NCI-H2029 (cell line): ENCODE measurements around the gene CACNG4.
"Not testable (repeated sequence)": the region's sequence is repeated elsewhere in the genome, so short reads cannot be mapped to it uniquely, and the experiment has no call there.

Experiments used
- DNase-seq: peaks from one replicate; lab custom pipeline; 2025; lab: John Stamatoyannopoulos, UW

CACNG4 gene

DNA sequence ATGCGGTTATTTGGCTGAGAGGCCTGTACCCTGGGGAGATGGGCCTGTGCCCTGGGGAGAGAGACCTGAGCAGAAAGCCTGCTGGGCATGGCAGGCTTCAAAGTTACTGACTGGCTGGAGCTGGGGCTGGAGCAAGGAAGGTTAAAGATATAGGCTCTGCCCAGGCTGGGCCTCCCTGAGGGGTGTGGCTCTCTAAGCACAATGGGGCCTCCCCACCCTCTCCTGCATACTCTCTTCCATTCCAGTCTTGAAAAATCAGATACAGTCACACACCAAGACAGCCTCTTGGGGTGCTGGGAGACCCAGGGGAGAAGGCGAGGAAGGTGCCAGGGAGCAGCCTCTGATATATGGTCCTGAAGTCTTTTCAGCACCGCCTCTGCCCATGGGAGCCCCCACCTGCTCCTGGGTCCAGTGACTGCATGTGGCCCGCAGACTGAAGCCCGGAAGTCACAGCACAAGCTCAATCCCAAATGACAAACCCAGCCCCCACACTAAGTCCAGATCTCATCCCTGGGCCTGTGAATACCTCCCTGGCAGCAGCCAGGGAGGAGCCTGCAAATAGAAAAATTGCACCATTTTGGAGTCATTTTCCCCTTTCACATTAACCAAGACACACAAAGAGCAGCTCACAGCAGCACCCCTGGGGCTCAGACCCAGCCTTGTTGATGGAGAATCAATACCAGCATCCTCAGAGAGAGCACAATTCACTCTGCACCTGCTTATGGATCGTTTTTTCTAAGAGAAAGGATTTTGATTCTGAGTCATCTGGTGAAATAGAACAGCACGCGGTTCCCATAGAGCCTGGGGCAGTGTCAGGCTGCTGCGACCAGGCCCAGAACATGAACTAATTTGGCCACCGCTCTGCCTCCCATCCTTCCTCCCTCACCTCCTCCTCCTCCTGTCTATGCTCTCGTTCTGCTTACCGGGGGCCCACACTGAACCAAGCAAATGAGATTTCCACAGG, 54.2 kb downstream of the CACNG4 start:
- DNase-seq: no peak

DNA sequence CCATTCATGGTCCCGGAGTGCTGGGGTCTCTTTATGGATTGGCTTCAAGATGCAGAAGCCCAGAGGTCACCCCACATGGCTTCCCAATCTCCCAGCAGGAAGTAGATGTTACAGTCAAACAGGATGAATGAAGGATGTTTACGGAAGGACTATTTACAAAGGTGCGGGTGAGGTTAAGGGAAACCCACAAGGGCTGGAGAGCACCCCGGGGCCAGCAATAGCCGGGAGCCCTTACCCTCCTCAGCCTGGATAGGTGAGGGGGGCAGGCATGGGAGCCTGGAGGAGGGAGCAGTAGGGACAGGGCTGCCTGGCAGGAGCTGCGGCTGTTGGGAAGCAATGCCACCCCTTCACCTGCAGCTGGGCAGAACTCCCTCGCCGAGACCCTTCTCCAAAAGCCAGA, 55.3 kb downstream of the CACNG4 start:
- DNase-seq: no peak

DNA sequence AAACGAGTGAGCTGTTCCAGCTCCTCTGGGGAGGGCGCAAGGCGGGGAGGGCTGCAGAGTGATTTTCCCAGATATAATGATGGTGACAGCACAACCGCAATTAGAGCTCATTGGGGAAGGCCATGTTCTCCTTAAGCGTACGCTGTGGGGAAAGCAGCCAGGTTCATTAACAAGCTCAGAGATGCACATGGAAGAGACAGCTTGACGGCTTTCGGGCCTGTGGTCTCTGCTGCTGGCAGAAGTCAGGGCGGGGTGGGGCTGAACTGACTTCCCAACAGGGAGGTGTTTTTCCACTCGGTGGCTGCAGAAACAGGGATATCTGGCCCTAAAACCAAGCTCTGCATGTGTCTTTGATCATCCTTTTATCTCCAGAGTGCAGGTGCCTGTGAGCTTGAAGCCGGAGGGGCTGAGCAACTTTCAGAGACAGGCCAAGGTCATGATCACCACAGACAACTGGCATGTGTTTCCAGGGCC, 55.8 kb downstream of the CACNG4 start:
- DNase-seq: no peak

DNA sequence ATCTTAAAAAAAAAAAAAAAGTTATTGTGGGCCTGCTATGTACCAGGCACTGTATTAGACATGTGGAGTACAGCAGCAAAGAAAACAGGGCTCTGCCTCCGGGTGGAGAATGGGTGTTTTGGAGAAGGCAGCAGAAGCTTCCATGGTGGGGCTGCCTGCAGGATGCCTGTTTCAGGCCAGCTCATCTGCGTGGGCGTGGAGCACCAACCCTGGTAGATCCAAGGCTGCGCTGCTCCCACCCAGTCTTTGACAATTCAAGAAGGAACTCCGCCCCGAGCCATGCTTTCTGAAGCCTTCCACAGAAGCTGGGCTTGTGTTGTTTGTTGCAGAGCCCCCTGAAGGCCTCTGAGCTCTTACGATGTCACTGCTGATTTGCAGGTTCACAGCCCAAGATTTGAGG, 56.7 kb downstream of the CACNG4 start:
- DNase-seq: no peak

DNA sequence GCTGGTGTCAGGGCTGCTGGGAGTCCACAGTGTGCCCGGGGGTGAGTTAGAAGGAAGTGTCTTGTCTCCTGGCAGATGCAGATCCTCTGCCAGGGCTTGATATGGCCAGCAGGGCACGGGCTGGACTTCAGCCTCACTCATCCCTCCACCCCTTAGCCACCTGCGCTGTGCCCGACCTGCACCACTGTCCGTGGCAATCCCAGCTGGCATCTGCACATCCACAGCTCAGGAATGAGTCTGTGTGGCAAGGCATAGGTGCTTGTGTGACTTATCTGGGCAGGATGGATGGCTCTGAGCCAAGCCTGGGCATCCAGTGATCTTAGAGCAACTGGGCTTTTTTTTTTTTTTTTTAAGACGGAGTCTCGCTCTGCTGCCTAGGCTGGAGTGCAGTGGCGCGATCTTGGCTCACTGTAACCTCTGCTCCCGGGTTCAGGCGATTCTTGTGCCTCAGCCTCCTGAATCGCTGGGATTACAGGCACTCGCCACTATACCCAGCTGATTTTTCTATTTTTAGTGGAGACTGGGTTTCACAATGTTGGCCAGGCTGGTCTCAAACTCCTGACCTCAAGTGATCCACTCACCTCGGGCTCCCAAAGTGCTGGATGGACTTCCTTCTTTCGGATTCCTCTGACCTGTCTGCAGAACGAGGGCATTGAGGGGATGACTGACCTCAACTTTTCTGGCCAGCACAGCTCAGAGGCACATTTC, 57.4 kb downstream of the CACNG4 start:
- no peak for DNase-seq

DNA sequence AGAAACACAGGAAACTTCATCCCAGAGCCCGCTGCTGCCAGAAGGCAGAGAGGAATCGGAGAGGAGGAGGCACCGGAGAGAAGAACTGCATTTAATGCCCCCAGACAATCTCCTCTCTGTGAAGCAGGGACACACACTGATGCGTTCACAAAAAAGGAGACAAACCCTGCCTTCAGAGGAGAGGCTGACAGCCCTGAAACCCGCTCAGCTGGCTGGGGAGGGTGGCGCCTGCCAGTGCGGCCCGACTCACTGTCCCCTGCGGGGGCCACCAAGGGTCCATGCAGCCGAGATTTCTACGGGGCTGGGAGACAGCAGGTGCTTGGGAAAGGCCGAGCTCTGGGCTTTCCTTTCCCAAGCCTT, 57.9 kb downstream of the CACNG4 start:
- no peak for DNase-seq

DNA sequence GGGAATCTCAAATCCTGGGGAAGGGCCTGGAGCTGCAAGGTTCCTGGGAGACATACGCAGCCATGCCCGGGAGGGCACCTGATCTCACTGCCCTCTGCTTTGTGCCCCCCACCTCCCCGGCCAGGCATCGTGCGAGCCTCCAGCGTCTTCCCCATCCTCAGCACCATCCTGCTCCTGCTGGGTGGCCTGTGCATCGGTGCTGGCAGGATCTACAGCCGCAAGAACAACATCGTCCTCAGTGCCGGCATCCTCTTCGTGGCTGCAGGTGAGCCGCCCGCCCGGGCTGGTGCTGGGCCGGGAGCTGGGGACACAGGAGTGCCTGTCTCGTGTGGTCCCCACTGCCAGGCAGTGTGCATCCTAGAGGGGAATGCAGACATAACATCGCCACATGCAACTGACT, 60.2 kb downstream of the CACNG4 start:
- DNase-seq: no peak

DNA sequence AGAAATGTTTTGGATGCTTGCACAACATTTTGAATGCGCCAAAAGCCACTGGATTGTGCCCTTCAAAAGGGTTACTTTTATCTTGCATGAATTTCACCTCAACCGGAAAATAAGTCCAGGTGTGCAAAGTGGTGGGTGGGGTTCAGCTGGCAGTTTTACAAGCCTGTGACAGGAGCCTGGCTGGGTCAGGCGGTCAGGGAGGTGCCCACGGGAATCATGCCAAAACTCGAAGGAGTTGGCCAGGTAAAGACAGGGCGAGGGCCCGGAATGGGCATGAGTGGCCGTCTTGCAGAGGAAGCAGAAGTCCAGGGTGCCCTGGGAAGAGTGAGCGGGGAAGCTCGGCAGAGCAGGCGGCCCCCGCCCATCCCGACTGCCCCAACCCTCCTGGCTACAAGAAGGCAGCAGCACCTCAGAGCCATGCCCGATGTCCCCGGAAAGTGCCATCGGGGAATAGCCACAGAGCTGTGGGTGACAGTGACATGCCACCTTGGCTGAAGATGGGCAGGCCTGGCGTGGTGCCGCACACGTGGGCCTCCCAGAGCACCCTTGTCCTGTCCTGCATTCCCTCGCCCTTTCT, 60.8 kb downstream of the CACNG4 start:
- no peak for DNase-seq

DNA sequence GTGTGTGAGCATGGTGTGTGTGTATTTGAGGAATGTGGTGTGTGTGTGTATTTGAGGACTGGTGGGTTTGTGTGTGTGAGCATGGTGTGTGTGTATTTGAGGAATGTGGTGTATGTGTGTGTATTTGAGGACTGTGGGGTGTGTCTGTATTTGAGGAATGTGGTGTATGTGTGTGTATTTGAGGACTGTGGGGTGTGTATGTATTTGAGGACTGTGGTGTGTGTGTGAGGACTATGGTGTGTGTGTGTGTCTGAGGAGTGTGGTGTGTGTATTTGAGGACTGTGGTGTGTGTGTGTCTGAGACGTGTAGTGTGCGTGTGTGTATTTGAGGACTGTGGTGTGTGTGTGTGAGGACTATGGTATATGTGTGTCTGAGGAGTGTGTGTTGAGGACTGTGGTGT, 61.8 kb downstream of the CACNG4 start:
- DNase-seq: no peak

DNA sequence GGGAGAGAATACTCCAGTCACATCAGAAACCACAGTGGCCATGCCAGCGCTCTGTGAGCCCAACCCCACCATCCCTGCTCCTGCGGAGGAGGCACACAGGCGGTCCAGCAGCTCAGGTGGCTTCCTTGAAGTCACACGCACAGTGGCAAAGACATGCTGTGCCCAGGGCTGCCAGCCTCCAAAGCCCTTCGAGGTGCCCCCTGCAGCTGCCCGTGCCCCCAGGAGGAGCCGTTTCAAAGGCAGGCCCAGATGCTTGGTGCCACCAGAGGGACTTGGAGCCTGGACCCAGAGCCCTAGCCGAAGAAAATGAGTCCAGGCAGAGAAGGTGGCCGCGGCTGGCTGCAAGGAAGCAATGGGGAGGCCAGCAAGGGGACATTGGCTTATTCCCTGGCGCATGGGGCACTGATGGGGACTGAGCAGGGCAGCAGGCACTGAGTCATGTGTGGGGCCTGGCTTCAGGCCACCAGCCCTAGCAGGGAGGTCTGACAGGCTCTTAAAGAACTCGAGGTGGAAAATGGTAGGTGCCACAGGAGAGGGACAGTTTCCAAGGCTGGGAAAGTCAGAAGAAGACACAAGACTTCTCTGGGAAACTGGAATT, 62.6 kb downstream of the CACNG4 start:
- DNase-seq: no peak

DNA sequence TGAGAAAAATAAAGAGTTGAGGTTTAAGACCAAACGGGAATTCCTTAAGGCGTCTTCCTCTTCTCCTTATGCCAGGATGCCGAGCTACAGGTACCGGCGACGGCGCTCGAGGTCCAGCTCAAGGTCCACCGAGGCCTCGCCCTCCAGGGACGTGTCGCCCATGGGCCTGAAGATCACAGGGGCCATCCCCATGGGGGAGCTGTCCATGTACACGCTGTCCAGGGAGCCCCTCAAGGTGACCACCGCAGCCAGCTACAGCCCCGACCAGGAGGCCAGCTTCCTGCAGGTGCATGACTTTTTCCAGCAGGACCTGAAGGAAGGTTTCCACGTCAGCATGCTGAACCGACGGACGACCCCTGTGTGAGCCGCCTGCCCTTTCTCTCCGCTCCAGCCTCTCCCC, 66.1 kb downstream of the CACNG4 start:
- DNase-seq: no peak

DNA sequence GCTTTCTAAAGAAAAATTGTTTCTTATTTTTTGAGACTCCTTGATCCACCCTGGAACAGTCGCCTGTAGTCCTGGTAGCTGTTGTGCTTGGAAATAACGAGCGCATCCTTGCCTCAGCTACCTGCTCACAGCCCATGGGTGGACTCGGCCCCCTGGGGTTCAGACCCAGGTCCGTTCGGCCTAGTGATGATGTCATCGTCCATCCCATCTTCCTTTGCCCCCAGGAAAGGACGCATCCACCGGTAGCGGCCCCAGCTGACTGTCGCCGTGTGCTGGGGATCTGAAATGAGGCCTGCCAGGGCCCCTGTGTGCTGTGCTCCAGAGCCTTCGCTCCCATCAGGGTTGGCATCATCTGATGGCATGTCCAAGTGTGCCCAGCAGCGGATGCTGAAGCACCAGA, 67.9 kb downstream of the CACNG4 start:
- DNase-seq: no peak

DNA sequence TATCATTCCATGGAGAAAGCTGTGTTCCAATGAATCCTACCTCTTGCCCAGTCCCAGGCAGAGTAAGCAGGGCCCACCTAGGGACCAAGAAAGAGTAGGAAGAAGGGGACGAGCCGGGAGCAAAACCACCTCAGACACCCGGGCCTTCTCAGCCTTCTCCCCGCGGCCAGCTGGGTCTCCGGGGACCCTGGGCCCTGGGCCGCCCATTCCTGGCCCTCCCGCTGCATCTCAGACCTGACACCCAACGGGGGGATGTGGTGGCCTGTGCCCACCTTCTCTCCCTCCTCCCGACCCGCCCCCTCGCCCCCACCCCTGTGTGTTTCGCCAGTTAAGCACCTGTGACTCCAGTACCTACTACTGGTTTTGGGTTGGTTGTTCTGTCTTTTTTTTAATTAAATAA, 68.5 kb downstream of the CACNG4 start:
- DNase-seq: no peak

DNA sequence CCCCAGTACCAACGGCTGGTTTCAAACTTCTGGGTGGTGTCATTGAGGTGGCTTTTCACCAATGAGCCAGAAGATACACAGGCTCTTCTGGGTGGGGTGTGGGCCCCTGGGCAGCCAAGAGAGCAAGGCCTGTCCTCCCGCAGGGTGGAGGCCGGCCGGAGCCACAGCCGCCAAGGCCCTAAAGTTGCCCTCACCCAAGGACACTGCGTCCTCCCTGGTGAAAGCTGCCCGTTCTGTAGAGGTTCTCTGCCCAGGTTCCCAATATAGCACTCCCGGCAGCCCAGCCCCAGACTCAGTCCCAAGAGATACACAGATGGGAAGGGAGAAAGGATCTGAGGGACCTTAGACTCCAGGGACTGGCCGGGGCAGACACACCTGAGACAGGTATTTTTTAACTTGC, 69.1 kb downstream of the CACNG4 start:
- DNase-seq: no peak

DNA sequence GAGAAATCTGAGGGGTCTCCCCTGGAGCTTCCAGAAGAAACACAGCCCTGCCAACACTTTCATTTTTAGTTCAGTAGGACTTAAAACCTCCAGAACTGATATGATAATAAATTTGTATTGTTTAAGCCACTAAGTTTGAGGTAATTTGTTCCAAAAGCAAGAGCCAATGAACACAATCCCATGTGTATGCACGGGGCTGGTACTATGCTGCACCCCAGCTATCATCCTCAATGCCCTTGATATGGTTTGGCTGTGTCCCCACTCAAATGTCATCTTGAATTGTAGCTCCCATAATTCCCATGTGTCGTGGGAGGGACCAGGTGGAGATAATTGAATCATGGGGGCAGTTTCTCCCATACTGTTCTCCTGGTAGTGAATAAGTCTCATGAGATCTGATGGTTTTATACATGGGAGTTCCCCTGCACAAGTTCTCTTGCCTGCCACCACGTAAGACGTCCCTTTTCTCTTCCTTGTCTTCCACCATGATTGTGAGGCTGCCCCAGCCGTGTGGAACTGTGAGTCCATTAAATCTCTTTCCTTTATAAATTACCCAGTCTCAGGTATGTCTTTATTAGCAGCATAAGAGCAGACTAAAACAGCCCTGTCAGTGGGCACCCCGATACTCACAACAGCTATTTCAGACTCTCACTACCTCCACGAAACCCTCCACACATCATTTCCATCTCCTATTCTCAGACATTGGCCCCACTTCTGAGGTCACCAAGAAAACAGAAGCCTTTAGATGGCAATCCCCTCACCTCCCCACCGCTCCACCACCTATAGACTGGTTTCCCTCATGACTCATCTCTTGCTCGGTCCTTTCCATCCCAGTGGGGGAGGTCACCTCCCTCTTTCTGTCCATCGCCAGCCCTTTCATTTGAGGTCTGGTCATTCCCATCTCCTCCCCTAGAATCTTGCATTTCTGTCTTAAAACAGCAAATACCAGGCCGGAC, 70.9 kb downstream of the CACNG4 start:
- no peak for DNase-seq

DNA sequence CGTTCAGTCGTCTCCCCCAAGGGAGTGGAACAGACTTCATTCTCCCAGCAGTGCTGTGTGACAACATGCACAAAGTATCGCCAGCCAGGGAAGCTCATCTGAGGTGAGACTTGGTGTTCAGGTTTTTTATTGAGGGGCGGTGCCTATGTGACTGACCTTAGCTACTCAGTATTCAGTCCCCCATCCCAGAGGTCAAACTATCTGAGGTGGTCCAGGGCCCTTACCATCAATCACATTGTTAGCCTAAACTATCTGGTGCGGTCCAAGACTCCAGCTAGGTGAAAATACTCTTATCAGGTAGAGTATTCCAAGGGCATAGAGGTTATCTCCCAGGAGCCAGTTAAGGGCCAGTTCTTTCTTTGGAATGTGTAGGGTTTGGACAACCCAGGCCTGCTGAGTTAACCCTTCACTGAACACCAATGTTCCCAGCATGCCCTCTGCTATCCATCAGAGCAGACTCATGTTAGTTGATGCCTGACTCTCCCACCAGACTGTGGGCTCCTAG, 74.4 kb downstream of the CACNG4 start:
- DNase-seq: no peak

DNA sequence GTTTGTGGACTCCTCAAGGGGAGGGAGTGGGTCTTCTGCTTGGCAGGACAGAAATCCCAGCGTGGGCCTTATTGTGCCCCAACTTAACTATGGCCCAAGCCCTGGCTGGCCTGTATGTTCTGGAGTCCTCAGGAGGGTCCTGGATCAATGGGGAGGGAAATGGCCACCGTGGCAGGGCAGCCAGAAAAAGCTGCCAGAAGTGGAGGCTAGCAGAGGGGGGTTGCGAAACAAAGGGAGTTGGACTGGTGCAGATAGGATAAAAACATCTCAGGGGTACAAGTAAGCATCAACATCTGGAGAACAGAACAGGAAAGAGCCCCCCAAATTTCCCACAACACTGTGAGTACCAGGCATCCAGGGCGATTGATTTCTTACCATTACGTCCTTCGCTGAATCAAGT, 76.1 kb downstream of the CACNG4 start:
- DNase-seq: no peak

DNA sequence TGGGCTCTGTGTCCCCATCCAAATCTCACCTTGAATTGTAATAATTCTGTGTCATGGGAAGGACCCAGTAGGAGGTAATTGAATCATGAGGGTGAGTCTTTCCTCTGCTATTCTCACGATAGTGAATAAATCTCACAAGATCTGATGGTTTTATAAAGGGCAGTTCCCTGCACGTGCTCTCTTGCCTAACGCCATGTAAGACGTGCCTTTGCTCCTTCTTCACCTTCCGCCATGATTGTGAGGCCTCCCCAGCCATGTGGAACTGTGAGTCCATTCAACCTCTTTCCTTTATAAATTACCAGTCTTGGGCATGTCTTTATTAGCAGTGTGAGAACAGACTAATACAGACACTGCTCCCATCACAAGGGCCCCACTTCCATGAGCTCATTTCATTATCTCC, 76.6 kb downstream of the CACNG4 start:
- not testable (repeated sequence) for DNase-seq

DNA sequence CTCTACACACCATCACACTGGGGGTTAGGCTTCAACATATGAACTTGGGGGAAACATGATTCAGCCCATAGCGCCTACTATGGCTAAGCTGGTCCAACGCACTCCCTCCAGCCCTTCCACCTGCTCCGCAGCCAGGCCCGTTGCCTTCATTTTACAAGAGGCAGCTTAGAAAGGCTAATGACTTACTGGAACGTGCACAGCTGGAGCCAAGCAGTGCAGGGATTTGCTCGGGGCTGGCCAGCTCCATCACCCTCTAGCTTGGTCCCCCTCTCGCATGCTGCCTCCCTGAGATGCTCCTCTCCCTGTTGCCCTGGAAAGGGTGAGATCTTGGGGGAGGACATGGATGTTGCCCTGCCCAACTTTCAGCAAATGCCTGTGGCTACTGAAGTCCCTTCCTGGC, 77.0 kb downstream of the CACNG4 start:
- no peak for DNase-seq

DNA sequence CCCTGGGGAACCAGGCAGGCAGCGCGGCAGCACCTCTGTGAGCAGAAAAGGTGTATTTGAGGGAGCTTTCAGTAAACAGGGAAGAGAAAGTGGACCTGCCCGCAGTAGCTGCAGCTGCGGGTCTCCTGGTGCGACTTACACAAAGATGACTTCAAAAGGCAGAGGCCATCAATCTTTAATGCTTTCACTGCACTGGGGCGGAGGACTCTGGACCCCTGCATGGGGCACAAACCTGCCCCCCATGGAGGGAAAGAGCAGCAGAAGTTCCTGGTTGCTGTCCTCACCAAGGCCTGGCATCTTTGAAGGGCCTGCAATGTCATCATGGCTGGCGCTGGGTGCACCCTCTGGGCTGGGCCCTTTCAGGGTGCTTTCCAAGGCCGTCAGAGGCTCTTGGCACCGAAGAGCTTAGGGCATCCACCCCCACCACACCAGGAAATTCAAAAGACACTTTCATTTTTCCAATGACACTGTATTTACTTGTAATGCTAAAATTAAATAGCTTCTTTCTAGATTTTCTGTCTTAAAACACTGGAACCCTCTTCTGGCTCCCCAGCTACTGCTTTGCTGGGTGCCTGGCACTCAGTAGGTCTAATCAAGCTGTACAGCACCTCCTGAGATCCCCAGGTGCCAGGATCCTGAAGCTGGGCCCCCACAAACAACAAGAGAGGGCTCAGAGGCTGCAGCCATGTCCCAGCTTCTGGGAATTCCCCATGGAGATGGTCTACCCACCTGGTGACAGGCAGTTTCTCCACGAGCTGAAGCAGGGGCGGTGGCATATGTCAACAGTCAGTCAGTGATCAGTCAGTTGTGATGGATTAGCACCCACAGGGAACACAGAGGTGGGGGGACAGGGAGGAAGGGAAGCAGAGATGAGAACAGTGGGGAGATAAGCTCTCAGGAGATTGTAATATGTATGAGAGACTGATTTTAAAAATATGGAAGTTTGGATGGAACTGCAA, 77.7 kb downstream of the CACNG4 start:
- DNase-seq: no peak
